GM23248 (cell line): ENCODE measurements around the gene ATG12. TPM values are rescaled to one million over a fixed set of nuclear protein-coding genes. Genes with fewer than 3 reads are reported as not detected.
A peak's percentile ranks its signal among the peaks of the same experiment; 100 is the strongest.

Experiments used
- DNase-seq: peaks from one replicate; pipeline ENCODE4 v3.0.0-alpha.2; 2015
- H2AFZ ChIP-seq: fragments of 200-600 bp; sonication (generic); 2 replicates; pipeline ENCODE4 v1.6.1; 2016; ENCODE audit warnings: antibody characterized with exemption
- H3F3A ChIP-seq: fragments of 200-600 bp; sonication (generic); 2 replicates; pipeline ENCODE4 v1.6.1; 2016; ENCODE audit warnings: mild to moderate bottlenecking, antibody characterized with exemption, mixed run types; ENCODE audit not compliant: insufficient read depth
- H3K27ac ChIP-seq: fragments of 200-600 bp; sonication (generic); 2 replicates; pipeline ENCODE4 v1.5.1; 2016; ENCODE audit warnings: mild to moderate bottlenecking
- H3K27me3 ChIP-seq: fragments of 200-600 bp; sonication (generic); replicated peaks from 2 replicates; pipeline ENCODE4 v1.6.1; 2016; ENCODE audit warnings: mild to moderate bottlenecking; ENCODE audit not compliant: insufficient read depth
- H3K36me3 ChIP-seq: fragments of 200-600 bp; sonication (generic); 2 replicates; pipeline ENCODE4 v1.6.1; 2016; ENCODE audit warnings: low read depth, mild to moderate bottlenecking
- H3K4me1 ChIP-seq: fragments of 200-600 bp; sonication (generic); 2 replicates; pipeline ENCODE4 v1.6.1; 2016; ENCODE audit warnings: mild to moderate bottlenecking; ENCODE audit not compliant: insufficient read depth
- H3K4me2 ChIP-seq: fragments of 200-600 bp; sonication (generic); one replicate; pipeline ENCODE4 v1.6.1; 2016; ENCODE audit warnings: mild to moderate bottlenecking; ENCODE audit not compliant: unreplicated experiment
- H3K4me3 ChIP-seq: fragments of 200-600 bp; sonication (generic); 2 replicates; pipeline ENCODE4 v1.5.1; 2016; ENCODE audit warnings: mild to moderate bottlenecking
- H3K79me2 ChIP-seq: fragments of 200-600 bp; sonication (generic); 2 replicates; pipeline ENCODE4 v1.6.1; 2016; ENCODE audit warnings: mild to moderate bottlenecking; ENCODE audit not compliant: insufficient read depth
- H3K9ac ChIP-seq: fragments of 200-600 bp; sonication (generic); 2 replicates; pipeline ENCODE4 v1.6.1; 2016; ENCODE audit warnings: mild to moderate bottlenecking
- H3K9me2 ChIP-seq: fragments of 200-600 bp; sonication (generic); 2 replicates; pipeline ENCODE4 v1.6.1; 2016; ENCODE audit warnings: mixed run types, mild to moderate bottlenecking, moderate library complexity; ENCODE audit not compliant: insufficient read depth
- H3K9me3 ChIP-seq: fragments of 200-600 bp; sonication (generic); one replicate; pipeline ENCODE4 v1.6.1; 2017; ENCODE audit warnings: low read depth
- H4K20me1 ChIP-seq: fragments of 200-600 bp; sonication (generic); 2 replicates; pipeline ENCODE4 v1.6.0; 2016; ENCODE audit not compliant: insufficient read depth
- EZH2 ChIP-seq: fragments of 200-600 bp; sonication (generic); IDR thresholded peaks from 2 replicates; pipeline ENCODE4 v1.6.1; 2018; ENCODE audit warnings: antibody characterized with exemption, mild to moderate bottlenecking; ENCODE audit not compliant: insufficient read depth, poor library complexity, severe bottlenecking
- EZH2phosphoT487 ChIP-seq: fragments of 200-600 bp; sonication (generic); IDR thresholded peaks from 2 replicates; pipeline ENCODE4 v1.6.1; 2018; ENCODE audit warnings: antibody characterized with exemption, moderate library complexity, mild to moderate bottlenecking, low read depth; ENCODE audit not compliant: insufficient read depth
- WGBS, 2 experiments: methylation state at CpG; one replicate each; pipeline ENCODE4 v1.1.6; 2015 to 2017; ENCODE audit warnings: low lambda C conversion rate in 2 of 2, low coverage in 1 of 2; ENCODE audit errors: missing lambda C conversion rate in 2 of 2; 5-methylcytosine and 5-hydroxymethylcytosine counted together
- in situ Hi-C: fragments of 300-500 bp; cut with MboI; formaldehyde crosslinking; loops from 2 replicates; pipeline ENCODE4 v1.15.0; 2020
- polyA plus RNA-seq: library from polyadenylated mRNA; unstranded; fragments of >200 nt; fragmentation: Nextera tagmentation; extraction: Ambion mirVana; gene quantifications from 2 replicates; pipeline ENCODE4 v1.2.1, GENCODE V29; 2016
- total RNA-seq: library from RNA; depleted of rRNA; stranded (reverse); fragments of >200 nt; shearing (Covaris generic); gene quantifications from 2 replicates; pipeline ENCODE4 v1.2.3, GENCODE V29; 2014

Gene ATG12
- total and polyA plus RNA-seq, 2 experiments from 2014 or later, result 57.2 to 126 TPM

- Histone ChIP-seq H3K36me3 (no peaks in the 10 kb centered on the region), H3K4me3 (no peak overlapping the region), H3K9me3 (no peaks in the 10 kb centered on the region), H3K4me2 (no peak overlapping the region), H3K4me1 (peaks cover 38% of the 10 kb centered on the region), H3K27ac (no peak overlapping the region), H3K27me3 (no peaks in the 10 kb centered on the region), H3K9me2 (no peaks in the 10 kb centered on the region), H4K20me1 (peaks cover 12% of the 10 kb centered on the region; the same call in 1 of the 2 replicates), H3K9ac (no peak overlapping the region), H3K79me2 (peaks cover 99% of the 10 kb centered on the region), H2AFZ (no peak overlapping the region), H3F3A (peaks cover 14% of the 10 kb centered on the region)
- in situ Hi-C loops, result no loop called here
- DNase-seq, result no peak
- WGBS, 2 experiments, result 97 to 98% methylated on average over 3 of the region's 3 CpGs
- TF ChIP-seq EZH2 (no peak), EZH2phosphoT487 (no peak)
These were observed 12.8 kb upstream of the ATG12 start for GRCh38 chr5:115854139-115854538.

- 51 to 54% methylated on average over 4 of the region's 4 CpGs for WGBS, 2 experiments
These were observed 9.5 kb upstream of the ATG12 start for GRCh38 chr5:115850744-115851416.

GRCh38 chr5:115849258-115849798 lies 8.0 kb upstream of the ATG12 start:
- Histone ChIP-seq H3K27me3 (no peaks in the 10 kb centered on the region), H3K4me3 (no peak overlapping the region), H3K36me3 (no peaks in the 10 kb centered on the region), H4K20me1 (peaks cover 4% of the 10 kb centered on the region; the same call in 1 of the 2 replicates), H3K27ac (no peak overlapping the region), H3F3A (peaks cover 20% of the 10 kb centered on the region; the same call in 1 of the 2 replicates), H2AFZ (no peak overlapping the region), H3K9ac (no peak overlapping the region), H3K4me2 (no peak overlapping the region), H3K79me2 (peaks cover 100% of the 10 kb centered on the region), H3K9me3 (no peaks in the 10 kb centered on the region), H3K9me2 (no peaks in the 10 kb centered on the region), H3K4me1 (peaks cover 23% of the 10 kb centered on the region)
- WGBS, 2 experiments, result 98 to 100% methylated on average over 3 of the region's 3 CpGs
- no peak for TF ChIP-seq EZH2
- TF ChIP-seq EZH2phosphoT487, result no peak
- in situ Hi-C loops, result loop anchor here (25.0 kb wide), 1 partner anchor 537 kb away; no protein-coding TSS in a partner anchor
- no peak for DNase-seq

More at GRCh38 chr5:115850744-115851416, 9.5 kb upstream of the ATG12 start:
- Histone ChIP-seq H3K9me2 (no peaks in the 10 kb centered on the region), H3K79me2 (peaks cover 100% of the 10 kb centered on the region), H3K4me1 (peaks cover 16% of the 10 kb centered on the region), H3K9me3 (no peaks in the 10 kb centered on the region), H3K4me2 (peak overlapping the region; percentile 48), H3K27me3 (no peaks in the 10 kb centered on the region), H2AFZ (no peak overlapping the region), H3K4me3 (peak overlapping the region; percentile 18; the same call in 1 of the 2 replicates), H3K9ac (0 out of 2 replicates have a peak overlapping the region, but pooled peaks have one; percentile 4), H3K27ac (peak overlapping the region; percentile 36), H4K20me1 (peaks cover 4% of the 10 kb centered on the region; the same call in 1 of the 2 replicates), H3K36me3 (no peaks in the 10 kb centered on the region), H3F3A (peaks cover 11% of the 10 kb centered on the region; the same call in 1 of the 2 replicates)
- TF ChIP-seq EZH2phosphoT487 (no peak), EZH2 (no peak)
- in situ Hi-C loops, result no loop called here
- peak; percentile 67 for DNase-seq

- Histone ChIP-seq H2AFZ (no peak overlapping the region), H3K9me2 (no peaks in the 10 kb centered on the region), H3K9me3 (no peaks in the 10 kb centered on the region), H3K4me3 (no peak overlapping the region), H3K4me2 (no peak overlapping the region), H3K27ac (no peak overlapping the region), H3K9ac (no peak overlapping the region), H3F3A (peaks cover 30% of the 10 kb centered on the region), H3K27me3 (no peaks in the 10 kb centered on the region), H3K79me2 (peaks cover 100% of the 10 kb centered on the region), H3K36me3 (no peaks in the 10 kb centered on the region), H4K20me1 (peaks cover 4% of the 10 kb centered on the region; the same call in 1 of the 2 replicates), H3K4me1 (peaks cover 34% of the 10 kb centered on the region)
- in situ Hi-C loops, result loop anchor here (25.0 kb wide), 1 partner anchor 535 kb away; no protein-coding TSS in a partner anchor
- 89 to 92% methylated on average over 7 of the region's 7 CpGs for WGBS, 2 experiments
- DNase-seq, result no peak
- TF ChIP-seq EZH2phosphoT487 (no peak), EZH2 (no peak)
These were observed 5.9 kb upstream of the ATG12 start for GRCh38 chr5:115847290-115847689.
